ENCODE data around the gene SCN5A.

- no peak for TF ChIP-seq CTCF (IDR thresholded peaks at IDR 0.05; ENCODE audit: insufficient read depth, low read depth, low read length)
- TF ChIP-seq EZH2 (IDR thresholded peaks at IDR 0.05; ENCODE audit: insufficient read depth, low read length) = no peak
Measured at GRCh38 chr3:38588995-38589937, 60.2 kb downstream of the SCN5A start.
